Activated naive CD4-positive, alpha-beta T cell treated with anti-CD3 and anti-CD28 coated beads for 36 hours (primary cell): ENCODE measurements around the gene ESR2. TPM values are rescaled to one million over a fixed set of nuclear protein-coding genes. Genes with fewer than 3 reads are reported as not detected.
"Not testable (repeated sequence)": the region's sequence is repeated elsewhere in the genome, so short reads cannot be mapped to it uniquely, and the experiment has no call there.

Experiments
- CTCF ChIA-PET: fragments of 350-600 bp; sonication (Branson Sonifier 250); formaldehyde crosslinking; loops from one replicate; lab custom pipeline; 2021; ENCODE audit warnings: antibody characterized with exemption; lab: Charles Lee
- DNase-seq: peaks from one replicate; pipeline ENCODE4 v3.0.0-alpha.2; 2020
- H3K27ac Mint-ChIP-seq: one replicate; pipeline ENCODE4 v1.8.0; 2021; ENCODE audit warnings: mild to moderate bottlenecking, mixed read lengths
- H3K27me3 Mint-ChIP-seq: one replicate; pipeline ENCODE4 v1.8.0; 2021; ENCODE audit warnings: low read depth, mixed read lengths
- H3K36me3 Mint-ChIP-seq: one replicate; pipeline ENCODE4 v1.8.0; 2021; ENCODE audit warnings: low read depth, mixed read lengths
- H3K4me1 Mint-ChIP-seq: one replicate; pipeline ENCODE4 v1.8.0; 2021; ENCODE audit warnings: low read depth, mixed read lengths
- H3K4me3 Mint-ChIP-seq: one replicate; pipeline ENCODE4 v1.8.0; 2021; ENCODE audit warnings: mild to moderate bottlenecking, moderate library complexity, mixed read lengths
- H3K9me3 Mint-ChIP-seq: one replicate; pipeline ENCODE4 v1.8.0; 2021; ENCODE audit warnings: mixed read lengths
- intact Hi-C: fragments of 100-400 bp; cut with micrococcal nuclease; formaldehyde crosslinking; loops from one replicate; pipeline ENCODE4 v1.15.1; 2023
- total RNA-seq, 2 experiments: library from RNA; stranded (reverse); gene quantifications; one replicate each; pipeline ENCODE4 v1.2.3, GENCODE V29; 2021

ESR2 gene
- under 1 TPM; 0.27 to 0.43 TPM for total RNA-seq

- Mint-ChIP-seq H3K9me3 (no peaks in the 10 kb centered on the region), H3K36me3 (no peaks in the 10 kb centered on the region), H3K4me3 (peak within 1 kb of the TSS; percentile 68), H3K27ac (no peak within 1 kb of the TSS), H3K27me3 (peaks cover 17% of the 10 kb centered on the region), H3K4me1 (peaks cover 39% of the 10 kb centered on the region)
- CTCF ChIA-PET, result interaction anchor here (0.7 to 2.8 kb wide), 13 partner anchors 10 to 495 kb away, joined by 3 to 26 read pairs (median 4); no protein-coding TSS in a partner anchor
- DNase-seq, result peak; percentile 42
- intact Hi-C loops, result loop anchor here (1.0 to 10.0 kb wide), 6 partner anchors 135 to 819 kb away; partner anchors contain the start of gene SYNE2
Observed at GRCh38 chr14:64293976-64294671, at the start of gene ESR2. Gene ESR2, minus strand, starts transcription at chr14:64294371. Its CDS starts 11,386 bp downstream, at chr14:64282985.

- H3K36me3 Mint-ChIP-seq, result peaks cover 8% of the 10 kb centered on the region
- H3K4me3 Mint-ChIP-seq, result no peak overlapping the region
- H3K9me3 Mint-ChIP-seq, result peaks cover 8% of the 10 kb centered on the region
- H3K27me3 Mint-ChIP-seq, result no peaks in the 10 kb centered on the region
- intact Hi-C loops, result no loop called here
- H3K27ac Mint-ChIP-seq, result no peak overlapping the region
- CTCF ChIA-PET, result interaction anchor here (0.7 to 1.5 kb wide), 3 partner anchors 29 to 296 kb away, joined by 3 to 5 read pairs (median 5); no protein-coding TSS in a partner anchor
- DNase-seq, result no peak
- H3K4me1 Mint-ChIP-seq, result peaks cover 19% of the 10 kb centered on the region
Observed at GRCh38 chr14:64340560-64341196, 46.5 kb upstream of the ESR2 start.

- peak; percentile 95 for DNase-seq
- Mint-ChIP-seq H3K4me3 (peak overlapping the region; percentile 92), H3K27me3 (no peaks in the 10 kb centered on the region), H3K4me1 (peaks cover 19% of the 10 kb centered on the region), H3K9me3 (peaks cover 8% of the 10 kb centered on the region), H3K36me3 (peaks cover 8% of the 10 kb centered on the region), H3K27ac (peak overlapping the region; percentile 86)
- CTCF ChIA-PET, result interaction anchor here (1.0 to 1.7 kb wide), 4 partner anchors 8 to 91 kb away, joined by 3 to 4 read pairs (median 4); partner anchors contain the start of gene MTHFD1
- intact Hi-C loops, result loop anchor here (1.0 to 2.0 kb wide), 6 partner anchors 50 to 796 kb away; partner anchors contain the start of genes HSPA2, MTHFD1, PPP2R5E and SYNE2
Observed at GRCh38 chr14:64338616-64339316, 44.6 kb upstream of the ESR2 start.

- DNase-seq, result peak; percentile 40
- CTCF ChIA-PET, result interaction anchor here (0.6 to 1.7 kb wide), 6 partner anchors 9 to 305 kb away, joined by 3 to 6 read pairs (median 4); partner anchors contain the start of gene MTHFD1
Observed at GRCh38 chr14:64337888-64338615, 43.9 kb upstream of the ESR2 start.

GRCh38 chr14:64329149-64329548 is 35.0 kb upstream of the ESR2 start:
- DNase-seq, result no peak
- intact Hi-C loops, result no loop called here
- no peaks in the 10 kb centered on the region for H3K36me3 Mint-ChIP-seq
- H3K4me1 Mint-ChIP-seq, result no peaks in the 10 kb centered on the region
- no peak overlapping the region for H3K4me3 Mint-ChIP-seq
- H3K9me3 Mint-ChIP-seq, result no peaks in the 10 kb centered on the region
- no peak overlapping the region for H3K27ac Mint-ChIP-seq
- CTCF ChIA-PET, result no interaction called here
- peaks cover 3% of the 10 kb centered on the region for H3K27me3 Mint-ChIP-seq

More at GRCh38 chr14:64337888-64338615, 43.9 kb upstream of the ESR2 start:
- Mint-ChIP-seq H3K36me3 (peaks cover 8% of the 10 kb centered on the region), H3K27me3 (no peaks in the 10 kb centered on the region), H3K27ac (peak overlapping the region; percentile 86), H3K9me3 (peaks cover 8% of the 10 kb centered on the region), H3K4me1 (peaks cover 19% of the 10 kb centered on the region), H3K4me3 (peak overlapping the region; percentile 92)
- intact Hi-C loops, result loop anchor here (1.0 to 2.0 kb wide), 6 partner anchors 50 to 795 kb away; partner anchors contain the start of genes HSPA2, MTHFD1, PPP2R5E and SYNE2

GRCh38 chr14:64326502-64326901 is 32.3 kb upstream of the ESR2 start:
- H3K4me1 Mint-ChIP-seq, result no peaks in the 10 kb centered on the region
- H3K27ac Mint-ChIP-seq, result no peak overlapping the region
- intact Hi-C loops, result no loop called here
- no peak for DNase-seq
- H3K9me3 Mint-ChIP-seq, result no peaks in the 10 kb centered on the region
- peaks cover 5% of the 10 kb centered on the region for H3K27me3 Mint-ChIP-seq
- H3K4me3 Mint-ChIP-seq, result no peak overlapping the region
- CTCF ChIA-PET, result interaction anchor here (1.1 kb wide), 1 partner anchor 23 kb away, joined by 4 read pairs; no protein-coding TSS in a partner anchor
- H3K36me3 Mint-ChIP-seq, result no peaks in the 10 kb centered on the region

GRCh38 chr14:64324895-64325294 is 30.7 kb upstream of the ESR2 start:
- intact Hi-C loops, result no loop called here
- no peaks in the 10 kb centered on the region for H3K9me3 Mint-ChIP-seq
- no peak for DNase-seq
- no peaks in the 10 kb centered on the region for H3K4me1 Mint-ChIP-seq
- CTCF ChIA-PET, result no interaction called here
- H3K36me3 Mint-ChIP-seq, result no peaks in the 10 kb centered on the region
- no peak overlapping the region for H3K27ac Mint-ChIP-seq
- H3K27me3 Mint-ChIP-seq, result peaks cover 9% of the 10 kb centered on the region
- no peak overlapping the region for H3K4me3 Mint-ChIP-seq

GRCh38 chr14:64324461-64324860 is 30.3 kb upstream of the ESR2 start:
- intact Hi-C loops, result no loop called here
- DNase-seq, result no peak
- H3K36me3 Mint-ChIP-seq, result no peaks in the 10 kb centered on the region
- H3K4me3 Mint-ChIP-seq, result no peak overlapping the region
- CTCF ChIA-PET, result no interaction called here
- H3K9me3 Mint-ChIP-seq, result no peaks in the 10 kb centered on the region
- H3K27me3 Mint-ChIP-seq, result peaks cover 9% of the 10 kb centered on the region
- H3K27ac Mint-ChIP-seq, result no peak overlapping the region
- H3K4me1 Mint-ChIP-seq, result no peaks in the 10 kb centered on the region

GRCh38 chr14:64320362-64320761 is 26.2 kb upstream of the ESR2 start:
- H3K27me3 Mint-ChIP-seq, H3K9me3 Mint-ChIP-seq, H3K36me3 Mint-ChIP-seq, H3K4me3 Mint-ChIP-seq, CTCF ChIA-PET, H3K27ac Mint-ChIP-seq, H3K4me1 Mint-ChIP-seq, DNase-seq, intact Hi-C loops: not testable (repeated sequence)

- CTCF ChIA-PET, H3K27ac Mint-ChIP-seq, intact Hi-C loops, H3K27me3 Mint-ChIP-seq, H3K9me3 Mint-ChIP-seq, DNase-seq, H3K4me3 Mint-ChIP-seq, H3K36me3 Mint-ChIP-seq, H3K4me1 Mint-ChIP-seq: not testable (repeated sequence)
Observed at GRCh38 chr14:64318695-64319094, 24.5 kb upstream of the ESR2 start.

GRCh38 chr14:64303471-64303917 is 9.3 kb upstream of the ESR2 start:
- intact Hi-C loops, result loop anchor here (2.0 kb wide), 1 partner anchor 505 kb away; no protein-coding TSS in a partner anchor
- H3K9me3 Mint-ChIP-seq, result no peaks in the 10 kb centered on the region
- CTCF ChIA-PET, result interaction anchor here (0.6 to 3.1 kb wide), 50 partner anchors 8 to 504 kb away, joined by 3 to 28 read pairs (median 3); partner anchors contain the start of gene ESR2
- H3K27ac Mint-ChIP-seq, result no peak overlapping the region
- peaks cover 2% of the 10 kb centered on the region for H3K4me1 Mint-ChIP-seq
- no peak overlapping the region for H3K4me3 Mint-ChIP-seq
- H3K36me3 Mint-ChIP-seq, result no peaks in the 10 kb centered on the region
- DNase-seq, result no peak
- H3K27me3 Mint-ChIP-seq, result peaks cover 7% of the 10 kb centered on the region
